GM18517 (cell line): ENCODE data around the gene C10orf95.
"Not testable (repeated sequence)": the region's sequence is repeated elsewhere in the genome, so short reads cannot be mapped to it uniquely, and the experiment has no call there.

Source experiments
- ATAC-seq: cut with Tn5 transposase; IDR thresholded peaks from one replicate; pipeline ENCODE4 v1.9.1; 2021; ENCODE audit warnings: mild to moderate bottlenecking, moderate library complexity; ENCODE audit not compliant: unreplicated experiment

C10orf95 gene

GRCh38 chr10:102465466-102465865 is 14.1 kb upstream of the C10orf95 start:
- no peak for ATAC-seq

GRCh38 chr10:102463983-102464382 is 12.6 kb upstream of the C10orf95 start:
- ATAC-seq, result no peak

DNA sequence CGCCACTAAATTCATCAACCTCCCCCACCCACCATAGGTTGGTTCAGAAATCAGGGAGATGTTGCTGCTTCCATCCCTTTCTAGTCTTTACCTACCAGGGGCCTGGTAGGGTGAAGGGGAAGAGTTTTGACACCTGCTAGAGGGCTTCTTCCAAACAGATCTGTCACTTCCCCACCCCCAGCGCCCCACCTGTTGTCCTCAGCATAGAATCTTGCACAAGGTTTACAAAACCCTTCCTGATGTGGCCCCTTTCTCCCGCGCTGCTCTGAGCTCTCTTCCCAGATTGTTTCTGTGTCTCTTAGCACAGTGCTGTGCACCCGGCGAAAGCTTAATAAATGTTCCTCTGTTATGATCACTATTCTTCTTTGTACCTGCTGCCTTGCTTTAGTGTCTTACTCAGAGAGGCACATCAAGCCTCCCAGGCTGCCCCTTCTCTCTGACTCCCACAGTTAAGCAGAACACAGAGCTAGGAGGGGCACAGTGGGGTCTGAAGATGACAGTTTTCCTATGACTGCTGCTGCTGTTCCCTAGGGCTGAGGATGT is 11.2 kb upstream of the C10orf95 start:
- no peak for ATAC-seq

GRCh38 chr10:102461187-102462054 is 10.1 kb upstream of the C10orf95 start:
- ATAC-seq, result peak; percentile 82

GRCh38 chr10:102460836-102461186 is 9.5 kb upstream of the C10orf95 start:
- peak; percentile 37 for ATAC-seq

- ATAC-seq, result no peak
These were observed 7.3 kb upstream of the C10orf95 start for GRCh38 chr10:102458656-102459055.

DNA sequence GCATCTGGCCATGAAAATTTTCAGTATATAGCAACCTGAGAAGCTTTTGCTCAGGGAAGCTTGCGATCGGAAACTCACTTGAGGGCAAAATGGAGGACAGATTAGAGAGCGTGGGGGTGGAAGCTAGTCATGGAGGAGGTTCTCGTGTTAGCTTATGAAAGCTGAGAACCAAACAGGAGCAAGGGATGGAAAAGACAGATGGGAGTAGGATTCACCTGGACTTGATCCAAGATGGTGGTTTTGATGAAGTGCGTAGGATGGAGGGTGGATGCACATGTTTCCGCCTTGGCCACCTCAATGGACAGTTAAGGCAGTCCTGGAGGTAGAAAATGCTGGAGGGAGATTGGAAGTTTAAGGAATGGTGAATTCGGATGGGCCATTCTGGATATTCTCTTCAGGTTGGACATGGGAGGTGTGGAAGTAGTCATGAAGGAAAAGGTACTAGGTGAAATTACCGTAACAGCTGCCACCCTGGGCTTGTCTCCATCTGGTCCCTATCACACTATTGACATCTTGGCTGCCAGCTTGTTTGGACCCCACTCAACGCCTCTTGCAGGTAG is 6.3 kb upstream of the C10orf95 start:
- no peak for ATAC-seq

DNA sequence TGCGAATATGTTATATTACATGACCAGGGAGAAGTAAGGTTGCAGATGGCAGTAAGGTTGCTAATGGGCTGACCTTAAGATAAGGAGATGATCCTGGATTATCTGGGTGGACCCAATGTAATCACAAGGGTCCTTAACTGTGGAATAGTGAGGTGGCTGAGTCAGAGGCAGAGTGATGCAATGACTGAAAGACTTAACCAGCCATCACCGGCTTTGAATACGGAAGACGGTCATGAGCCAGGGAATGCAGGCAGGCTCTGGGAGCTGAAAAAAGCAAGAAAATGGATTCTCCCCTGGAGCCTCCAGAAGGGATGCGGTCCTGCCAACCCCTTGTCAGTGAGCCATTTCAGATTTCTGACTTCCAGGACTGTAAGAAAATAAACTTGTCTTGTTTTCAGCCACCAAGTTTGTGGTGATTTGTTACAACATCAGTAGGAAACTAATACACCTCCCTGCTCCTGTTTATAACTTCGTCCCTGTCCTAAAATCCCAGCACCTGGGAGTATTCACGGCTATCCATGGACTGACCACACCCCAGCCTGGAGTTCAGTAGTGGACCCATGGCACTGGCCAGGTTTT is 4.6 kb upstream of the C10orf95 start:
- no peak for ATAC-seq

- ATAC-seq, result not testable (repeated sequence)
These were observed 3.5 kb upstream of the C10orf95 start for GRCh38 chr10:102454662-102455487.

GRCh38 chr10:102453502-102453901 is 2.2 kb upstream of the C10orf95 start:
- no peak for ATAC-seq

DNA sequence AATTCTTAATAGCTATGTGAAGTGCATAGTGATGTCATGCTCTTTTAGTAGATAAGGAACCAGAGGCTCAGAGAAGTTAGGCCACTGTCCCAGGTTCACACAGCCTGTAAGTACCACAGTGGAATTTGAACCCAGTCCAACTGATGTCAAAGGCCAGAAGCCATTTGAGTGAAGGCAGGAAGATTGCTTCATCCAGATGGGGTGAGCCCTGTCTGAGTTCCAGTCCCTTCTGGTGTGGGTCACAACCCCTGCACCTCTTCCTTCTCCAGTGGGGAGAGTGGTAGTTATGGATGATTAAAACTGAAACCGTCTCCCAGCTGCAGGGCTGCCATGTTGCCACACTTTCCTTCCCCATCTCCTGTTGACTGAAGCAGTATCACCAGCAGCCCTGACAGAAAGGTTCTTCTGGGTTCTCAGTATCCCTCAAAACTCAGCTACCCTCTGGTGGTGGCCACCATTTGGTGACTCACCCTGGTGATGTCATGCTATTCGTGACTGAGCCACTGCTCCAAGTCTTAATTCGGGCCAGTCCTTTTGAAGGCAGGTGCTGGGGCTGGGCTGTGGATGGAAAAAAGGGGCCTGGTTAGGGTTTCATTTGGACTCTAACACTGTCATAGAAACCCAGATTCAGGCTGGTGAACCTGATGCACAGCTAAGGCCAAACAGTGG is 1.5 kb upstream of the C10orf95 start:
- no peak for ATAC-seq

DNA sequence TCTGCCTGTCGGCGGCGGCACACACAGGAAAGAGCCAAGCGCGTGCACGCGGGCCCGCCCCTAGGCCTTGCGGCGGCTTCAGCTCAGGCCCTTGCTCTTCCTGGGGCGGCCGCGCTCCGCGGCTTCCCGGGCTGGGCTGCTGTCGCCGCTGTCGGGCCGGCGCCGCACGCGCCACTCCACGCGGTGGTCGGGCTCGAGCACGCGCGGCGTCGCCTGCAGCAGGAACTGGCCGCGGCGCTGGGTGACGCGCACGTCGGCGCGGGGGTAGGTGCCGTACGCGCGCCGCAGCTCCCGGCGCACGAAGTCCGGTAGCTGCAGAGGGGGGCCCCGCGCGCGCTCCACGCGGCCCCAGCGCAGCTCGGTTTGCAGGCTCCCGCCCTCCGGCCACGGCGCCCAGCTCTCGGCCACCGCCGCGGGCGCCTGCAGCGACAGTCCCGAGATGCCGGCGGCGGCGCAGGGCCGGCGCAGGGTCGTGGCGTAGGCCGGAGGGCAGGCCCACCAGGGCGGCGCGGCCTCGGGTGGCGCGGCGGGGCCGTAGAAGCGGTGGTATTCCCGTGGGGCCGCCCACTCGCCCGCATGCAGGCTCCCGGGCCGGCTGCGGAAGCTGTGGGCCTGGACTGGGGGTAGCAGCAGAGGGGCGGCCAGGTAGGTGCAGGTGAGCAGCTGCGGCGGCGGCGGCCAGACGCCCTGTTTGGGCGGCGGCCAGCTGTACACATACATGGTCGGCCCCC is 804 bp downstream of the C10orf95 start:
- peak; percentile 64 for ATAC-seq

DNA sequence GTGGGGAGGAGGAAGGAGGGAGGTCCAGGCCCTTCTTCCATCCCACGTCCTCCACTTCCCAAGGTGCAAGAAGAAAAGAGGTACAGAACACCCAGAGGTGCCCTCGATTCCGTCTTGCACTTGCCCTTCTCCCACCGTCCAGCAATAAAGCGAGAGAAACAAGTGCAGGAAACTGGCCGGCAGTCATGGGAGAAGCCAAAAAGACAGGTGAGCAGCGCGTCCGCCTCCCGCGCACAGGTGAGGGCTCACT is 1.3 kb downstream of the C10orf95 start:
- peak; percentile 12 for ATAC-seq

- ATAC-seq, result no peak
These were observed 1.8 kb downstream of the C10orf95 start for GRCh38 chr10:102449321-102450123.

GRCh38 chr10:102444851-102445250 is 6.5 kb downstream of the C10orf95 start:
- no peak for ATAC-seq

- ATAC-seq, result no peak
These were observed 13.0 kb downstream of the C10orf95 start for GRCh38 chr10:102438374-102438773.

GRCh38 chr10:102437515-102437914 is 13.8 kb downstream of the C10orf95 start:
- ATAC-seq, result no peak

- ATAC-seq, result no peak
These were observed 15.0 kb downstream of the C10orf95 start for GRCh38 chr10:102436312-102436711.

DNA sequence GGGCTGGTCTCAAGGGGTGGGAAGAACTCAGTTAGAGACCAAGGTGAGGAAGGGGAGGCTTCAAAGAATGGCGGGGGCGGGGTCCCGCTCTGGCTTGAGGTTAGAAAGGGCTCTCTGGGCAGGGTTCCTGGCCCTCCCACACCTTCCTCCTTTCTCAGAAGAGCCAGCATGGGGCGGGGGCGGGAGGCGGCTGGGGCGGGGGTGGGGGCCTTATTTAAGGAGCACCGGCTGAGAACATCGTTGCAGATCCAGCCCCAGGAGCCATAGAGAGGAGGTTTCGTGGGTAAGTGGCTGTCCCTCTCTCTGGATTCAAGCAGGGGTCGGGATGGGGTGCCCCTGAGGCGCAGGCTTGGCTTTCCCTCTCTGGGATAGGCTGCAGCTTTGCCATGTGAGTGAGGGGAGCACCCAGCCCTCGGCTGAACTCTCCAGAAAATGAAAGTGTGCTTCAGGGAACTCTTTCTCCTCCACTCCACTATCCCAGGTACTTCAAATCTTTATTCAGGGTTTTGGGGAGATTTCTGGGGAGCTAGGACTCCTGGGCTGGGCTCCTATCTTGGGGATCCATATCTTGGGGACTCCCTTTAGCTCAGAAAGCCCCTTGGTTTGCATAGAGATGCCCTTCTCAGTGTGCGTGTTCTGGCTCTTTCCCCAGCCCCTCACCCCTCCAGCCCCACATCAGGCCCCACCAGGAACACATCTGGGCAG is 15.7 kb downstream of the C10orf95 start:
- no peak for ATAC-seq
